ENCODE data around the gene FGD5.

FGD5 gene

DNA sequence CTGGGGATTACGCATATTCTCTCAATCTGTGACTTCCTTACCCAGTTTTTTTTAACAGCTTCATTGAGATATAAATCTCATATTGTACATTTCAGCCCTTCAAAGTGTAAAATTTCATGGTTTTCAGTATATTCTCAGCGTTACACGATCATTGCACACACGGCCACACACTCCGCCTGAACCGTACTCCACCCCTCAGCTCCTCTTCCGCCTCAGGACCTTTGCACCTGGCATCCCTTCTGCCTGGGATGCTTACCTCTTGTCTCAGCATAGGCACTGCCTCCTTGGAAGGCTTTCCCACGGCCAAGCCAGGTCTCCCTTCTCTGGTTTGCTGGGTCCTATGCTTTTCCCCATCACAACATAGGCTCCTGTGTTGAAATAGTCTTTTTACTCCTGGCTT, 71.2 kb downstream of the FGD5 start:
- TF ChIP-seq, protein P1, sequence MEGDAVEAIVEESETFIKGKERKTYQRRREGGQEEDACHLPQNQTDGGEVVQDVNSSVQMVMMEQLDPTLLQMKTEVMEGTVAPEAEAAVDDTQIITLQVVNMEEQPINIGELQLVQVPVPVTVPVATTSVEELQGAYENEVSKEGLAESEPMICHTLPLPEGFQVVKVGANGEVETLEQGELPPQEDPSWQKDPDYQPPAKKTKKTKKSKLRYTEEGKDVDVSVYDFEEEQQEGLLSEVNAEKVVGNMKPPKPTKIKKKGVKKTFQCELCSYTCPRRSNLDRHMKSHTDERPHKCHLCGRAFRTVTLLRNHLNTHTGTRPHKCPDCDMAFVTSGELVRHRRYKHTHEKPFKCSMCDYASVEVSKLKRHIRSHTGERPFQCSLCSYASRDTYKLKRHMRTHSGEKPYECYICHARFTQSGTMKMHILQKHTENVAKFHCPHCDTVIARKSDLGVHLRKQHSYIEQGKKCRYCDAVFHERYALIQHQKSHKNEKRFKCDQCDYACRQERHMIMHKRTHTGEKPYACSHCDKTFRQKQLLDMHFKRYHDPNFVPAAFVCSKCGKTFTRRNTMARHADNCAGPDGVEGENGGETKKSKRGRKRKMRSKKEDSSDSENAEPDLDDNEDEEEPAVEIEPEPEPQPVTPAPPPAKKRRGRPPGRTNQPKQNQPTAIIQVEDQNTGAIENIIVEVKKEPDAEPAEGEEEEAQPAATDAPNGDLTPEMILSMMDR (IDR thresholded peaks at IDR 0.05), result no peak

DNA sequence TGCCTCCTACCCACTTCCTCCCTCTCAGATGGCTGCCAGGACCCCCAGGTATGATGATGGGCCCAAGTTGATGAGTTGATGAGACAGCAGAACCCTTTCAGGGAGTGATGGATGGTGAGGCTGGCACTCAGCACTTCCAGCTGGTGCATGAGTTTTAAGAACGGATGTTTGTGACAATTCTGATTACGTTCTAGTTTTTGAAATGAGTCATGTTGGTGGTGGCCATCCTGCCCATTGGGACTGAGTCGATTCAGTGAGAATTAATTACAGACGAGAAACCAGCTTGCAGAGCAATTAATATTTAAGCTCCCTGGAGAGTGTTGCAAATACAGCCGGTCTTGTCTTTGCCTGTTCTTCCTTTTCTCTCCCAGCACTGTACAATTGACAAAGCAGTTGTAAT, 71.7 kb downstream of the FGD5 start:
- TF ChIP-seq, protein P1 (IDR thresholded peaks at IDR 0.05), result no peak

DNA sequence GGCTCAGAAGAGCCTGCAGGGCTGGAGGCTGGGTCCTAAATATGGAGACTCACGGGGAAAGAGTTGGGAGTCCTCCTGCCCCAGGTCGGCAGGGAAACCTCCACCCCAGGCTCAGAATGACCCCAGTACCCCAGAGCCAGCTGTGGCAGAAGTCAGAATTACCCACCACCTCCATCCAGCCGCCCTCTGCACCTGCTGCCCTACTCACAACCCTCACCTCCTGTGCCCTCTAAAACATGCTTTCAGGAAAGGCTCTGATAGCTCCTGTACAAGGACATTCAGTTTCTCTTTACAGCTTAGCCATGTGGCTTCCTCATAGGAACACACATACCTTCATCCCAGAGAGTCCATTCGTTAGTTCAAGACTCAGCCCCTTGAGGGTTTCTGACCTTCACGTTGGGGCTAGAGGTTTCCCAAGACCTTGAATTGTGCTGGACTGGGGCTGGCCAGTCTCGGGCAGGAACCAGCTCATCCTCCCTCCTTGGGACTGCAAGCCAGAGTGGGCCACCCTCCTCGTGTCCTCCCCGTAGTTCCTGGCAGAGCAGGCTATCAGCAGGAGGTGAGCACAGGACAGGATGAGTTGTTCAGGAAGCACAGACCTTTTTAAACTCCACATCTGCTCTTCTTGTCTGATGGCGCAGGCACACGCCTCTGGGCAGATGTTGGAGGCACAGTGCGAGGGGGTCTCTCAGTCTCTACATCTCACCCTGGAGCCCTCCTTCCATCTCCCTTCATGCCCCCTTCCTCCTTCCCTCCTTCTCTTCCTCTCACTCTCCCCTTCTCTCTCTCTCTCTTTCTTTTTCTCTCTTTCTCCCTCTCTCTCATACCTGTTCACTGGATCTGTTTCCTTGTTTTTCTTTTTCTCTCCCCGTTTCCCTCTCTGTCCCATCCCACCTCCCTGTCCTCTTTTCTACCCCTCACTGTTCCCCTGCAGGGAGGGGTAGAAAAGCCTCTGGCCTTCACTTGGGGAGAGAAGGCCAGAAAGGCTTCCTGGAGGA, 72.7 kb downstream of the FGD5 start:
- TF ChIP-seq, protein P1 (IDR thresholded peaks at IDR 0.05), result no peak

DNA sequence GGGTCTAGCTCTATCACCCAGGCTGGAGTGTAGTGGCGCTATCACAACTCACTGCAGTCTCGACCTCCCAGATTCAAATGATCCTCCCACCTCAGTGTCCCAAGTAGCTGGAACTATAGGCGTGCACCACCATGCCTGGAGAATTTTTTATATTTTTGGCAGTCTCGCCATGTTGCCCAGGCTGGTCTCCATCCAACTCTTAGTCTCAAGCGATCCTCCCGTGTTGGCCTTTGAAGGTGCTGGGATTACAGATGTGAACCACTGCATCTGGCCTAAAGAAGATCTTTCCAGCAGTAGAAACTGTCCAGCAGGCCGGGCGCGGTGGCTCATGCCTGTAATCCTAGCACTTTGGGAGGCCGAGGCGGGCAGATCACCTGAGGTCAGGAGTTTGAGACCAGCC, 73.5 kb downstream of the FGD5 start:
- TF ChIP-seq, protein P1 (IDR thresholded peaks at IDR 0.05), result no peak

DNA sequence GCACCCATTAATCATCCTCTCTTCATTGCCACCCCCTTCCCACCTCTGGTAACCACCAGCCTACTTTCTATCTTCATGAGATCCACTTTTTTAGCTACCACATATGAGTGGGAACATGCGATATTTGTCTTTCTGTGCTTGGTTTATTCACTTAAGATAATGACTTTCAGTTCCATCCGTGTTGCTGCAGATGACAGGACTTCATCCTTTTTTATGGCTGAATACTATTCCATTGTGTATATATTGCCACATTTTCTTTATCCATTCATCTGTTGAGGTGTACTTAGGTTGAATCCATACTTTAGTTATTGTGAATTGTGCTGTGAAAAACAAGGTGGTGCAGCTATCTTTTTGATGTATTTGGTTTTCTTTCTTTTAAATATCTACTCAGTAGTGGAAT, 75.3 kb downstream of the FGD5 start:
- TF ChIP-seq, protein P1 (IDR thresholded peaks at IDR 0.05), result no peak

DNA sequence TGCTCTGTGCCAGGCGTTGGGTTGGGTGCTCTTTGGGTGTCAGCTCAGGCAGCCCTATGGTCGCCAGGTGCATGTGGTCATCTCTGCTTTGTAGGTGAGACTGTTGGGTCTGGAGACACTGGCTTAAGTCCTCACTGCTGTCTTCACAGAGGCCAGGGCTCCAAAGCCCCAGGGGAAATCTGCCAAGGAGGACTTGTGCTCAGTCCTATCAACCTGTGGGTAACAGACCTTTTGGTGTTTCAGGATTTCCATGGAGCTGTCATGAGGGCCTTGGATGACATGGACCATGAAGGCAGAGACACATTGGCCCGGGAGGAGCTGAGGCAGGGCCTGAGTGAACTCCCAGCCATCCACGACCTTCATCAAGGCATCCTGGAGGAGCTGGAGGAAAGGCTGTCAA, 78.5 kb downstream of the FGD5 start:
- TF ChIP-seq, protein P1 (IDR thresholded peaks at IDR 0.05), result no peak

DNA sequence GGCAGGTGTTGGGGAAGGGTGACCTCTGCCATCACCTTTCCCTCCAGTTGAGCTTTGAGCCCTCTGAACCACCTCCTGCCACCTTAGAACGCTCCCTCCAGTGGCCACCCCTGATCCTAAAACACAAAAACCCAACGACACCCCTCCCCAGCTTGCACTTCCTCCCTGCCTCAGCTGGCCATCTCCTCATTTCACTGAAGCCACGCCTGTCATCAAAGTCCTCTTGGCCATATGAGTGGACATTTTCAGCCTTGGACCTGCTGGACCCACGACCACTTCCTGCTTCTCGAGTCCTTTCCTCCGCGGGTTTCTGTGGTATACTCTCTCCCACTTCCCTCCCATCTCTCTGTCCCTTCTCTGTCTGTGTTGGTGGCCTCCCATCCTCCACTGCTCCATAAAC, 80.2 kb downstream of the FGD5 start:
- TF ChIP-seq, protein P1 (IDR thresholded peaks at IDR 0.05), result no peak

All from LNCAP (cell line).